ENCODE results near the gene ELF1.
A peak's percentile ranks its signal among the peaks of the same experiment; 100 is the strongest.

Gene ELF1

GRCh38 chr13:40968416-40969000 lies 50.6 kb downstream of the ELF1 start:
- Histone ChIP-seq H3K27me3 (ENCODE audit: insufficient read depth, poor library complexity, severe bottlenecking) (no peaks in the 10 kb centered on the region), H3K27ac (replicated peaks) (peak overlapping the region; percentile 94), H3K4me3 (replicated peaks; ENCODE audit: insufficient read depth, low read length) (no peak overlapping the region)
- TF ChIP-seq POLR2AphosphoS5 (IDR thresholded peaks at IDR 0.05; ENCODE audit: low read depth) (no peak), REST (IDR thresholded peaks at IDR 0.05; ENCODE audit: insufficient replicate concordance, low read depth) (no peak), GABPA (IDR thresholded peaks at IDR 0.05; ENCODE audit: low read depth) (no peak), SPI1 (IDR thresholded peaks at IDR 0.05; ENCODE audit: borderline replicate concordance, low read depth) (no peak), CTCF (IDR thresholded peaks at IDR 0.05; ENCODE audit: insufficient read depth, low read length) (no peak)
- no peak for DNase-seq (ENCODE audit: low read depth in 1 of 2, low spot score in 1 of 2)

GRCh38 chr13:40966298-40966697 lies 52.8 kb downstream of the ELF1 start:
- peak; percentile 85 to 92 for DNase-seq (ENCODE audit: low read depth in 1 of 2, low spot score in 1 of 2)
- peak overlapping the region; percentile 94 for H3K27ac ChIP-seq (replicated peaks)
- no peak overlapping the region; the same call in 1 of the 2 replicates for H3K4me3 ChIP-seq (replicated peaks; ENCODE audit: insufficient read depth, low read length)
- TF ChIP-seq GABPA (IDR thresholded peaks at IDR 0.05; ENCODE audit: low read depth) (peak; percentile 23; the same call in 1 of the 2 replicates), REST (IDR thresholded peaks at IDR 0.05; ENCODE audit: insufficient replicate concordance, low read depth) (no peak), POLR2AphosphoS5 (IDR thresholded peaks at IDR 0.05; ENCODE audit: low read depth) (peak; percentile 72; the same call in 1 of the 2 replicates), SPI1 (IDR thresholded peaks at IDR 0.05; ENCODE audit: borderline replicate concordance, low read depth) (peak; percentile 94), CTCF (IDR thresholded peaks at IDR 0.05; ENCODE audit: insufficient read depth, low read length) (no peak)
- no peaks in the 10 kb centered on the region for H3K27me3 ChIP-seq (ENCODE audit: insufficient read depth, poor library complexity, severe bottlenecking)

GRCh38 chr13:40963927-40964326 lies 55.2 kb downstream of the ELF1 start:
- no peaks in the 10 kb centered on the region for H3K27me3 ChIP-seq (ENCODE audit: insufficient read depth, poor library complexity, severe bottlenecking)
- peak overlapping the region; percentile 94 for H3K27ac ChIP-seq (replicated peaks)
- no peak for DNase-seq (ENCODE audit: low read depth in 1 of 2, low spot score in 1 of 2)
- no peak for TF ChIP-seq SPI1 (IDR thresholded peaks at IDR 0.05; ENCODE audit: borderline replicate concordance, low read depth)
- no peak for TF ChIP-seq CTCF (IDR thresholded peaks at IDR 0.05; ENCODE audit: insufficient read depth, low read length)
- TF ChIP-seq GABPA (IDR thresholded peaks at IDR 0.05; ENCODE audit: low read depth): no peak
- TF ChIP-seq REST (IDR thresholded peaks at IDR 0.05; ENCODE audit: insufficient replicate concordance, low read depth): no peak
- no peak for TF ChIP-seq POLR2AphosphoS5 (IDR thresholded peaks at IDR 0.05; ENCODE audit: low read depth)
- H3K4me3 ChIP-seq (replicated peaks; ENCODE audit: insufficient read depth, low read length): no peak overlapping the region

Data from HL-60 (cell line).